H1 (cell line): ENCODE measurements around the gene CHRD. TPM values are rescaled to one million over a fixed set of nuclear protein-coding genes. Genes with fewer than 3 reads are reported as not detected.

Experiments
- RAD21 ChIP-seq, 2 experiments: IDR thresholded peaks in 1 of 2; conservative IDR thresholded peaks in 1 of 2; 2 replicates each; pipeline ENCODE4 v1.6.1; 2011; ENCODE audit warnings: low read depth in 2 of 2, low read length in 2 of 2, improper control_type of control experiment in 1 of 2, inconsistent platforms in 1 of 2, mild to moderate bottlenecking in 1 of 2, moderate library complexity in 1 of 2
- SIX5 ChIP-seq: IDR thresholded peaks from 2 replicates; pipeline ENCODE4 v1.6.1; 2011; ENCODE audit warnings: mild to moderate bottlenecking, low read depth, low read length
- TAF7 ChIP-seq: optimal IDR thresholded peaks from 2 replicates; pipeline ENCODE3; 2011; ENCODE audit warnings: low read depth, mild to moderate bottlenecking, inconsistent platforms, low read length, moderate library complexity, borderline replicate concordance
- polyA plus RNA-seq, 7 experiments: library from polyadenylated mRNA; depleted of rRNA in 3 of 7; stranded (reverse) in 5 of 7; unstranded in 2 of 7; fragments of >200 nt in 5 of 7; fragments of 200-250 nt in 2 of 7; gene quantifications; 1 replicate in 5 of 7; 2 replicates in 1 of 7; 4 replicates in 1 of 7; pipeline versions ENCODE4 v1.2.1 to v1.2.3, GENCODE V29; 2011 to 2013; ENCODE audit warnings: missing spikeins in 2 of 7, mixed read lengths in 2 of 7
- total RNA-seq: library from RNA; stranded (reverse); fragmentation: NEBNext Ultra II Directional; extraction: Animal tissue kit (Norgen Biotek cat#: 25700); gene quantifications from 2 replicates; pipeline ENCODE4 v1.2.1, GENCODE V29; 2021
- TF ChIP-seq, protein P1 (sequence below): fragments of 300-600 bp; sonication (generic); IDR thresholded peaks from 2 replicates; pipeline ENCODE4 v1.7.1; 2012; ENCODE audit warnings: low read length, moderate library complexity, mild to moderate bottlenecking, inconsistent platforms; ENCODE audit not compliant: insufficient replicate concordance

Gene CHRD
- total and polyA plus RNA-seq, 2 of the 8 experiments (the other 6 are each of a cell fraction or from before 2014, with no cell fraction given), result 0.62 to 0.86 TPM

DNA sequence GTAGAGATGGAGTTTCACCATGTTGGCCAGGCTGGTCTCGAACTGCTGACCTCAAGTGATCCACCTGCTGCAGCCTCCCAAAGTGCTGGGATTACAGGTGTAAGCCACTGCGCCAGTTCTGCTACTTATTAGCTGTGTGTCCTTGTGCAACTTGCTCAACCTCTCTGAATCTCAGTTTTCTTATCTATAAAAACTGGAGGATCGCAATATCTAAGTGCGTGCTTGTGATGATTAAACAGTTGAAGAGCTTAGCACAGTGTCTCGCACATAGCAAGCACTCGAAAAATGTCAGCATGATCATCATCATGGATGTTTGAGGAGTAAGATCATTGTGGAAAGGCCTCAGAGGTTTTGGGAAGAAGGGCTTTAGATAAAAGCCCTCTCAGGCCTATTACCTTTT lies 29.2 kb upstream of the CHRD start (continued):
- TF ChIP-seq, protein P1, sequence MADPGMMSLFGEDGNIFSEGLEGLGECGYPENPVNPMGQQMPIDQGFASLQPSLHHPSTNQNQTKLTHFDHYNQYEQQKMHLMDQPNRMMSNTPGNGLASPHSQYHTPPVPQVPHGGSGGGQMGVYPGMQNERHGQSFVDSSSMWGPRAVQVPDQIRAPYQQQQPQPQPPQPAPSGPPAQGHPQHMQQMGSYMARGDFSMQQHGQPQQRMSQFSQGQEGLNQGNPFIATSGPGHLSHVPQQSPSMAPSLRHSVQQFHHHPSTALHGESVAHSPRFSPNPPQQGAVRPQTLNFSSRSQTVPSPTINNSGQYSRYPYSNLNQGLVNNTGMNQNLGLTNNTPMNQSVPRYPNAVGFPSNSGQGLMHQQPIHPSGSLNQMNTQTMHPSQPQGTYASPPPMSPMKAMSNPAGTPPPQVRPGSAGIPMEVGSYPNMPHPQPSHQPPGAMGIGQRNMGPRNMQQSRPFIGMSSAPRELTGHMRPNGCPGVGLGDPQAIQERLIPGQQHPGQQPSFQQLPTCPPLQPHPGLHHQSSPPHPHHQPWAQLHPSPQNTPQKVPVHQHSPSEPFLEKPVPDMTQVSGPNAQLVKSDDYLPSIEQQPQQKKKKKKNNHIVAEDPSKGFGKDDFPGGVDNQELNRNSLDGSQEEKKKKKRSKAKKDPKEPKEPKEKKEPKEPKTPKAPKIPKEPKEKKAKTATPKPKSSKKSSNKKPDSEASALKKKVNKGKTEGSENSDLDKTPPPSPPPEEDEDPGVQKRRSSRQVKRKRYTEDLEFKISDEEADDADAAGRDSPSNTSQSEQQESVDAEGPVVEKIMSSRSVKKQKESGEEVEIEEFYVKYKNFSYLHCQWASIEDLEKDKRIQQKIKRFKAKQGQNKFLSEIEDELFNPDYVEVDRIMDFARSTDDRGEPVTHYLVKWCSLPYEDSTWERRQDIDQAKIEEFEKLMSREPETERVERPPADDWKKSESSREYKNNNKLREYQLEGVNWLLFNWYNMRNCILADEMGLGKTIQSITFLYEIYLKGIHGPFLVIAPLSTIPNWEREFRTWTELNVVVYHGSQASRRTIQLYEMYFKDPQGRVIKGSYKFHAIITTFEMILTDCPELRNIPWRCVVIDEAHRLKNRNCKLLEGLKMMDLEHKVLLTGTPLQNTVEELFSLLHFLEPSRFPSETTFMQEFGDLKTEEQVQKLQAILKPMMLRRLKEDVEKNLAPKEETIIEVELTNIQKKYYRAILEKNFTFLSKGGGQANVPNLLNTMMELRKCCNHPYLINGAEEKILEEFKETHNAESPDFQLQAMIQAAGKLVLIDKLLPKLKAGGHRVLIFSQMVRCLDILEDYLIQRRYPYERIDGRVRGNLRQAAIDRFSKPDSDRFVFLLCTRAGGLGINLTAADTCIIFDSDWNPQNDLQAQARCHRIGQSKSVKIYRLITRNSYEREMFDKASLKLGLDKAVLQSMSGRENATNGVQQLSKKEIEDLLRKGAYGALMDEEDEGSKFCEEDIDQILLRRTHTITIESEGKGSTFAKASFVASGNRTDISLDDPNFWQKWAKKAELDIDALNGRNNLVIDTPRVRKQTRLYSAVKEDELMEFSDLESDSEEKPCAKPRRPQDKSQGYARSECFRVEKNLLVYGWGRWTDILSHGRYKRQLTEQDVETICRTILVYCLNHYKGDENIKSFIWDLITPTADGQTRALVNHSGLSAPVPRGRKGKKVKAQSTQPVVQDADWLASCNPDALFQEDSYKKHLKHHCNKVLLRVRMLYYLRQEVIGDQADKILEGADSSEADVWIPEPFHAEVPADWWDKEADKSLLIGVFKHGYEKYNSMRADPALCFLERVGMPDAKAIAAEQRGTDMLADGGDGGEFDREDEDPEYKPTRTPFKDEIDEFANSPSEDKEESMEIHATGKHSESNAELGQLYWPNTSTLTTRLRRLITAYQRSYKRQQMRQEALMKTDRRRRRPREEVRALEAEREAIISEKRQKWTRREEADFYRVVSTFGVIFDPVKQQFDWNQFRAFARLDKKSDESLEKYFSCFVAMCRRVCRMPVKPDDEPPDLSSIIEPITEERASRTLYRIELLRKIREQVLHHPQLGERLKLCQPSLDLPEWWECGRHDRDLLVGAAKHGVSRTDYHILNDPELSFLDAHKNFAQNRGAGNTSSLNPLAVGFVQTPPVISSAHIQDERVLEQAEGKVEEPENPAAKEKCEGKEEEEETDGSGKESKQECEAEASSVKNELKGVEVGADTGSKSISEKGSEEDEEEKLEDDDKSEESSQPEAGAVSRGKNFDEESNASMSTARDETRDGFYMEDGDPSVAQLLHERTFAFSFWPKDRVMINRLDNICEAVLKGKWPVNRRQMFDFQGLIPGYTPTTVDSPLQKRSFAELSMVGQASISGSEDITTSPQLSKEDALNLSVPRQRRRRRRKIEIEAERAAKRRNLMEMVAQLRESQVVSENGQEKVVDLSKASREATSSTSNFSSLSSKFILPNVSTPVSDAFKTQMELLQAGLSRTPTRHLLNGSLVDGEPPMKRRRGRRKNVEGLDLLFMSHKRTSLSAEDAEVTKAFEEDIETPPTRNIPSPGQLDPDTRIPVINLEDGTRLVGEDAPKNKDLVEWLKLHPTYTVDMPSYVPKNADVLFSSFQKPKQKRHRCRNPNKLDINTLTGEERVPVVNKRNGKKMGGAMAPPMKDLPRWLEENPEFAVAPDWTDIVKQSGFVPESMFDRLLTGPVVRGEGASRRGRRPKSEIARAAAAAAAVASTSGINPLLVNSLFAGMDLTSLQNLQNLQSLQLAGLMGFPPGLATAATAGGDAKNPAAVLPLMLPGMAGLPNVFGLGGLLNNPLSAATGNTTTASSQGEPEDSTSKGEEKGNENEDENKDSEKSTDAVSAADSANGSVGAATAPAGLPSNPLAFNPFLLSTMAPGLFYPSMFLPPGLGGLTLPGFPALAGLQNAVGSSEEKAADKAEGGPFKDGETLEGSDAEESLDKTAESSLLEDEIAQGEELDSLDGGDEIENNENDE, result no peak
- TF ChIP-seq RAD21 (IDR thresholded peaks at IDR 0.05 in 1 of 2, conservative IDR thresholded peaks at IDR 0.05 in 1 of 2; ENCODE audit: low read depth in 2 of 2, low read length in 2 of 2) (no peak), SIX5 (no peak), TAF7 (no peak)
